Thyroid gland (tissue), 4 donors: ENCODE measurements around the gene ABCG2. TPM values are rescaled to one million over a fixed set of nuclear protein-coding genes. Genes with fewer than 3 reads are reported as not detected.

Source experiments
- DNase-seq, 2 donors: peaks; one replicate each; pipeline ENCODE4 v3.0.0-alpha.2; 2019
- H3K27ac ChIP-seq, 3 donors: fragments of 200-600 bp; sonication (generic); 1 replicate in 2 of 3; 2 replicates in 1 of 3; pipeline ENCODE4 v1.5.1; 2016 to 2019; ENCODE audit warnings: mild to moderate bottlenecking in 1 of 3, moderate library complexity in 1 of 3
- H3K27me3 ChIP-seq: fragments of 200-600 bp; sonication (generic); one replicate; pipeline ENCODE4 v1.5.1; 2019
- H3K36me3 ChIP-seq, 2 donors: fragments of 200-600 bp; sonication (generic); one replicate each; pipeline ENCODE4 v1.5.1; 2016 to 2019
- H3K4me1 ChIP-seq, 2 donors: fragments of 200-600 bp; sonication (generic); one replicate each; pipeline ENCODE4 v1.5.1; 2017 to 2019
- H3K4me3 ChIP-seq, 3 donors: fragments of 200-600 bp; sonication (generic); replicated peaks in 1 of 3; 1 replicate in 2 of 3; 2 replicates in 1 of 3; pipeline ENCODE4 v1.5.1; 2016; ENCODE audit warnings: mild to moderate bottlenecking in 1 of 3
- H3K9me3 ChIP-seq: fragments of 200-600 bp; sonication (generic); one replicate; pipeline ENCODE4 v1.5.1; 2017
- CTCF ChIP-seq, 6 experiments: fragments of 200-600 bp in 3 of 6; fragments of 450-650 bp in 3 of 6; sonication (generic) in 3 of 6; IDR thresholded peaks; one replicate each; pipeline ENCODE4 v1.5.1; 2016 to 2019; ENCODE audit warnings: antibody characterized with exemption in 6 of 6, mild to moderate bottlenecking in 2 of 6, inconsistent platforms in 1 of 6, moderate library complexity in 1 of 6
- POLR2A ChIP-seq, 2 donors: fragments of 450-650 bp; IDR thresholded peaks; one replicate each; pipeline ENCODE4 v1.6.1; 2017; ENCODE audit warnings: antibody characterized with exemption in 2 of 2, mild to moderate bottlenecking in 2 of 2, moderate library complexity in 1 of 2
- WGBS, 2 donors: methylation state at CpG; one replicate each; pipeline ENCODE4 v1.1.5; 2017; 5-methylcytosine and 5-hydroxymethylcytosine counted together
- intact Hi-C: fragments of 100-400 bp; cut with DNase I; formaldehyde crosslinking; loops from one replicate; pipeline ENCODE4 v1.15.1; 2023
- total RNA-seq, 4 donors: library from RNA; depleted of rRNA; stranded (reverse); fragments of >200 nt; gene quantifications; one replicate each; pipeline ENCODE4 v1.2.3, GENCODE V29; 2016

ABCG2 gene
- total RNA-seq, 4 donors from 2014 or later, result 3.9 to 26.3 (median 9.4) TPM

- Histone ChIP-seq H3K4me1 (no peaks in the 10 kb centered on the region), H3K27ac (no peak overlapping the region), H3K9me3 (no peaks in the 10 kb centered on the region), H3K27me3 (no peaks in the 10 kb centered on the region), H3K36me3 (peaks cover 0 to 3% of the 10 kb centered on the region in 2 donors), H3K4me3 (no peak overlapping the region)
- WGBS, 2 donors, result 61 to 74% methylated on average over 2 of the region's 2 CpGs
- DNase-seq, result no peak
- intact Hi-C loops, result no loop called here
- TF ChIP-seq POLR2A (IDR thresholded peaks at IDR 0.05) (no peak), CTCF (IDR thresholded peaks at IDR 0.05) (no peak)
These were observed 98.7 kb downstream of the ABCG2 start for GRCh38 chr4:88059766-88060165.

- DNase-seq, result no peak
- H3K36me3 ChIP-seq, result no peaks in the 10 kb centered on the region
- WGBS, 2 donors, result 96% methylated on average over 3 of the region's 3 CpGs
- H3K9me3 ChIP-seq, result no peaks in the 10 kb centered on the region
- no peak overlapping the region for H3K4me3 ChIP-seq
- H3K4me1 ChIP-seq, result no peaks in the 10 kb centered on the region
- no peaks in the 10 kb centered on the region for H3K27me3 ChIP-seq
- no peak for TF ChIP-seq POLR2A (IDR thresholded peaks at IDR 0.05)
- TF ChIP-seq CTCF (IDR thresholded peaks at IDR 0.05), result no peak
- no peak overlapping the region for H3K27ac ChIP-seq
- intact Hi-C loops, result no loop called here
These were observed 100.1 kb downstream of the ABCG2 start for GRCh38 chr4:88058295-88058694.

DNA sequence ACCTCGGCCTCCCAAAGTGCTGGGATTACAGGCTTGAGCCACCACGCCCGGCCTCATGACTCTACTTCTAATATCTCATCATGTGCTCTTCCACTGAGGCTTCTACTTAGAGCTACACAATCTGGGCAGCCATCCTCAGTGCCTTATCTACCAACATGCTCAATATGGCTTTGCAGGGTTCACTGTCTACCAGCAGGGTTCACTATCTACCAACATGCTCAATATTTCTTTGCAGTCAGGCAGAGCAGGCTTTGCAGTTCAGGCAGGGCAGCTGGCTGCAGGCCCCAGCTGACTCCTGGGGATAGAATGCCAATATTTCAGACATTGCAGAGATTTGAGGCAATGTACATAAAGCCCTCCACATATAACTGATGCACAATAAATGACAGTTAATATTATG, 103.5 kb downstream of the ABCG2 start:
- 82 to 92% methylated on average over 3 of the region's 3 CpGs for WGBS, 2 donors
- Histone ChIP-seq H3K9me3 (no peaks in the 10 kb centered on the region), H3K4me1 (no peaks in the 10 kb centered on the region), H3K27ac (no peak overlapping the region), H3K36me3 (no peaks in the 10 kb centered on the region), H3K4me3 (no peak overlapping the region), H3K27me3 (no peaks in the 10 kb centered on the region)
- no peak for DNase-seq
- intact Hi-C loops, result no loop called here
- TF ChIP-seq POLR2A (IDR thresholded peaks at IDR 0.05) (no peak), CTCF (IDR thresholded peaks at IDR 0.05) (peak in 2 of 6 experiments; percentile 23 to 34)

DNA sequence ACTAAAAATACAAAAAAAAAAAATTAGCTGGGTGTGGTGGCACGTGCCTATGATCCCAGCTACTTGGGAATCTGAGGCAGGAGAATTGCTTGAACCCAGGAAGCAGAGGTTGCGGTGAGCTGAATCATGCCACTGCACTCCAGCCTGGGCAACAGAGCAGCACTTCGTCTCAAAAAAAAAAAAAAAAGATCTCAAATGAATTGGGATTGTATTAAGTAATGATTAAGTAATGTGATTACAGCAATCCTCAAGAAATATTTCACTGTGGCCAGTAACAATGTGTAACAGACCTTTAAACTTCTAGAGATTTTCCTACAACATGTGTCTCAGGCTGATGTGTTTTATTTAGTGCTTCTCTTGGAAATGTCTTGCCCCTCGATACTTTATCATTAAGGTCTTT, 104.2 kb downstream of the ABCG2 start:
- Histone ChIP-seq H3K36me3 (no peaks in the 10 kb centered on the region), H3K4me1 (no peaks in the 10 kb centered on the region), H3K4me3 (no peak overlapping the region), H3K9me3 (no peaks in the 10 kb centered on the region), H3K27ac (no peak overlapping the region), H3K27me3 (no peaks in the 10 kb centered on the region)
- no peak for TF ChIP-seq CTCF (IDR thresholded peaks at IDR 0.05)
- TF ChIP-seq POLR2A (IDR thresholded peaks at IDR 0.05), result no peak
- intact Hi-C loops, result no loop called here
- WGBS, 2 donors, result 90 to 92% methylated on average over 4 of the region's 4 CpGs
- DNase-seq, result no peak

- Histone ChIP-seq H3K4me1 (no peaks in the 10 kb centered on the region), H3K4me3 (no peak overlapping the region), H3K9me3 (no peaks in the 10 kb centered on the region), H3K36me3 (peaks cover 24 to 37% of the 10 kb centered on the region in 2 donors), H3K27ac (no peak overlapping the region), H3K27me3 (no peaks in the 10 kb centered on the region)
- TF ChIP-seq POLR2A (IDR thresholded peaks at IDR 0.05) (no peak), CTCF (IDR thresholded peaks at IDR 0.05) (no peak)
- DNase-seq, result no peak
- intact Hi-C loops, result no loop called here
These were observed 113.4 kb downstream of the ABCG2 start for GRCh38 chr4:88045021-88045420.
